Posterior vena cava (tissue), 2 donors: ENCODE measurements around the gene TSPAN6. TPM values are rescaled to one million over a fixed set of nuclear protein-coding genes. Genes with fewer than 3 reads are reported as not detected.
A peak's percentile ranks its signal among the peaks of the same experiment; 100 is the strongest.

Experiments
- DNase-seq: peaks from one replicate; pipeline ENCODE4 v3.0.0-alpha.2; 2020; ENCODE audit warnings: low spot score
- intact Hi-C, 2 donors: fragments of 100-400 bp; cut with DNase I; formaldehyde crosslinking; loops; one replicate each; pipeline versions ENCODE4 v1.14.1 to v1.14.2; 2022 to 2023
- long read RNA-seq, 2 donors: library from polyadenylated mRNA; unstranded; transcript quantifications; one replicate each; pipeline ENCODE4 v2.0.0, GENCODE V29; 2020 to 2021
- total RNA-seq, 2 donors: library from RNA; stranded (reverse); fragmentation: NEBNext Ultra II Directional; extraction: Animal tissue kit (Norgen Biotek cat#: 25700); gene quantifications; one replicate each; pipeline ENCODE4 v1.2.1, GENCODE V29; 2021
- donor health status: DM: yes; HTN: yes; CAD: no.
- donor health status: DM: yes; HTN: yes; CAD: no.

TSPAN6 gene, protein sequence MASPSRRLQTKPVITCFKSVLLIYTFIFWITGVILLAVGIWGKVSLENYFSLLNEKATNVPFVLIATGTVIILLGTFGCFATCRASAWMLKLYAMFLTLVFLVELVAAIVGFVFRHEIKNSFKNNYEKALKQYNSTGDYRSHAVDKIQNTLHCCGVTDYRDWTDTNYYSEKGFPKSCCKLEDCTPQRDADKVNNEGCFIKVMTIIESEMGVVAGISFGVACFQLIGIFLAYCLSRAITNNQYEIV
- 10 to 100 TPM in 1 of 2 donors, 1 to 10 TPM in 1; 7.8 to 11.1 TPM for total RNA-seq
- long read RNA-seq, donor 1, transcript TSPAN6-201 (8 exons, 2,206 nt): major isoform, 6 of 6 reads
- long read RNA-seq, donor 1, partial matches to known transcripts: 0 of 6 reads
- long read RNA-seq, donor 1, other reads (novel, unspliced or antisense): 0 of 6 reads
- long read RNA-seq, donor 2, transcript TSPAN6-201 (8 exons, 2,206 nt): major isoform, 22 of 29 reads
- long read RNA-seq, donor 2, partial matches to known transcripts: 2 of 29 reads
- long read RNA-seq, donor 2, other reads (novel, unspliced or antisense): 5 of 29 reads

DNA sequence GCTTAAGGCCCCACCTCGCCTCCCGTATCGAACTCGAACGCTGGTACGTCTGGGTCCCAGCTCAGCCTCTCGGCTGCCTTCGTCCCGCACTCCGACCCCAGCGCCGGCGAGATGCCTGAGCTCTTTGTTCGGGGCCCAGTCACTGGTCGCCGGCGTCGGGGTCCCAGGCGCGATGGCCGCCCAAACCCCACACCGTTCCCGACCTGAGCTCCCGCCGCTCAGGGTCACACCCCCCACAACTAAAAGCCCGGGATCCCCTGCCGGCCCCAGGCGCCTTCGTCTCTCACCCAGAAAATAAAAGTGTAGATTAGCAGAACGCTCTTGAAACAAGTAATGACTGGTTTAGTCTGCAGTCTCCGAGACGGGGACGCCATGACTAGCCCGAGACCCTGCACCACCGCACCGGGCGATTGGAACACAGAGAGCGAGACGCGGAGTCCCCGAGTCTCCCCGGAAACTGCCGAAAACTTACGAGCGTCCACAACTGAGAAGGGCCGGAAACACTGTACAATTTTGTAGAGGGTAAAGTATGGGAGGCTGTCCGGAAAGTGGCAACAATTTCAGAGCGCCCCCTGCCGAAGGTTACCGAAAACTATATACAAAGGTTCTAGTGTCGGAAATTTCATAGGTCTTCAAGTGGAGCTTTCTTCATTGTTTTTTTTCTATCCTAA lies at the start of gene TSPAN6:
Gene TSPAN6 (minus strand): TSS at position 486 of the 671 bp plus-strand sequence. CDS start 112 bp downstream, at position 374.
- DNase-seq: peak; percentile 90
- intact Hi-C loops: no loop called here

DNA sequence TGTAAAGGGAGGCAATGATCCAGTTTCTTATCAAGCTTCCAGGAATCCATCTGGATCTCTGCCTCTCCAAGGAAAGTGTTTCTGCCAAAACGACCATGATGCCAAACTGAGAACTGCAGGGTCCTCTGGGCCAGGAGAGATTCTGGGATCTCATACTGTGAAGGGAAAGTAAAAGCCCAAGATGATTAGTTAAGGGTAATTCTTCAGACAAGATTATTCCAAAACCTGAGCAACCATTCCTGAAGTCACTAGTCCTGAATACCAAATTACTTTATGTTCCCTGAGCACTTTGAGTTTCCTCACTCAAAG lies 49.3 kb upstream of the TSPAN6 start:
- intact Hi-C loops: no loop called here
- no peak for DNase-seq

DNA sequence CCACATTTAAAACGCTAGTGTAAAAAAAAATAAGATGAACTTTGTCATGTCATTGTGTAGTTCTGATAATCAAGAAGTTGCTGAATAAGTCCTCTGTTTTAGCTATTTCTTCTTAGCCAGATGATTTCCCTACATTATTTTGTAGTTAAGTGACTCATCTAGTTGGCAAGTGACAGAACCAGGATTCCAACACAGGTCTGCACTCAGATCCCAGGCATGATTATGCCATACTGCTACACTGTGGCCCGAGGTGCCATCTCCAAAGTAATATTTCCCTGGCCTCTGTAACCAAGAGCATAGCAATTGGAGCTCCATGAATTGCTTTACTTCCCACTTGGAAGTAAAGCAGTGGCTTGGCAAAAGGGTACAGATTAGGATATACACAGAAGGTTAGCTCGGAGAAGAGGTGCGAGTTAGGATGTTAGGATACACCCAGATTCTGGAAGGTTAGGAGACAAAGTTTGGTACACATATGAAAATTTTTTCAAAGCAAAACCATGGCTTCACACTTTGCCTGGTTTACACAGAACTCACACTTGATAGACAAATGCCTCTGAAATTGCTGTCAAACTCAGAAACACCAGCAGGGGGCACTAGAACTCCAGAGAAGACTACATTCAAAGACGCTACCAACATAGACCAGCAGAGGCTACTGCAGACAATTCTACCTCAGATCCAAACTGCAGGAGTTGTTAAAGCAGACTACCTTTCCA lies 48.8 kb upstream of the TSPAN6 start:
- DNase-seq: no peak
- intact Hi-C loops: no loop called here

DNA sequence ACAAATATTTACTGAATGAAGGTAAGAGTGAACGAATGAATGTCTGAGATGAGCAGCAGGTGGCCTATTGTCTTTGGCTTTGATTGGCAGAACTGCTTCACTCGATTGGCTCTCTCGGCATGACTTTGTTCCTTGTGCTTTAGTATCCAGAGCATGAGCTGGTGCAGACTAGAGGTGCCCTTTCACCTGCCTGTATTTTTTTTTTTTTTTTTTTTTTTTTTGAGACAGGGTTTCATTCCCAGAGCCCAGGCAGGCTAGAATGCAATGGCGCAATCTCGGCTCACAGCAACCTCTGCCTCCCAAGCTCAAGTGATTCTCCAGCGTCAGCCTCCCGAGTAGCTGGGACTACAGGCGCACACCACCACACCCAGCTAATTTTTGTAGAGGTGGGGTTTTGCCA lies 46.3 kb upstream of the TSPAN6 start:
- intact Hi-C loops: loop anchor here in 1 of 2 donors (5.0 kb wide), 1 partner anchor 84 kb away; no protein-coding TSS in a partner anchor

DNA sequence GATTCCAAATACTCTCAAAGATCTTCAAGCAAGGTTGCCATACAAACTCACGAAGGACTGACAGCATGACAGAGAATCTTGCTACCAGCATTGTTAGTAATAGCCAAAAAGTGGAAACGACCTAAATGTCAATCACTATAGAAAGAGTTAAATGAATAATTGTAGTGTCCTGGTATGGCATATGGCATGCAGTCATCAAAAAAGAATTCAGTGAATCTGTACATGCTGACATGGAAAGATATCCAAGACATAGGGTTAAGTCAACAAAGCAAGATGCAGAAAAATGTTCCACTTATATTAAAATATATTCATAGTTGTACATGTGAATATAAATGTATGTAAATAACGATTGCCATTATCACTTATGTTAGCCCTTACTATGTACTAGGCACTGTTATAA lies 45.0 kb upstream of the TSPAN6 start:
- DNase-seq: no peak
- intact Hi-C loops: loop anchor here in 1 of 2 donors (5.0 kb wide), 1 partner anchor 86 kb away; no protein-coding TSS in a partner anchor

More for the DNA sequence above, 46.3 kb upstream of the TSPAN6 start:
- no peak for DNase-seq

DNA sequence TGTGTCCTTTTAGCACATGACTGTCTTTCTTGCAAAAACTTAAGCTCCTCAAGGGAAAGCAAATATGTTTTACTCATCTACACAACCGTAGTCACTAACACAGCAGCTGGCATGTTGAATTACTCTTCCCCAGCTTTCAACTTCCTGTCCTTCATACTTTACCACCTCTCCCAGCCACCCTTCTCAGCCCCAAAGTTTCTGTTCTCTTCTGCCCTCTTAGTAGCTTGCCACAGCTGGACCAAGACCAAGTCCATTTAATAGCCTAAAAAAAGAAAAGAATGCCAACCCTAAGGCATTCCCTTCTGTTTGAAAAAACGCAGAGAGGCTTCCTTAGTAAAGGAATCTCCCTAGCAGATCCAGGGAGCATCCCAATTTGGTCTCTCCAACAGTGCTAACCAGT lies 44.1 kb upstream of the TSPAN6 start:
- DNase-seq: no peak
- intact Hi-C loops: loop anchor here in 1 of 2 donors (5.0 kb wide), 1 partner anchor 87 kb away; no protein-coding TSS in a partner anchor

DNA sequence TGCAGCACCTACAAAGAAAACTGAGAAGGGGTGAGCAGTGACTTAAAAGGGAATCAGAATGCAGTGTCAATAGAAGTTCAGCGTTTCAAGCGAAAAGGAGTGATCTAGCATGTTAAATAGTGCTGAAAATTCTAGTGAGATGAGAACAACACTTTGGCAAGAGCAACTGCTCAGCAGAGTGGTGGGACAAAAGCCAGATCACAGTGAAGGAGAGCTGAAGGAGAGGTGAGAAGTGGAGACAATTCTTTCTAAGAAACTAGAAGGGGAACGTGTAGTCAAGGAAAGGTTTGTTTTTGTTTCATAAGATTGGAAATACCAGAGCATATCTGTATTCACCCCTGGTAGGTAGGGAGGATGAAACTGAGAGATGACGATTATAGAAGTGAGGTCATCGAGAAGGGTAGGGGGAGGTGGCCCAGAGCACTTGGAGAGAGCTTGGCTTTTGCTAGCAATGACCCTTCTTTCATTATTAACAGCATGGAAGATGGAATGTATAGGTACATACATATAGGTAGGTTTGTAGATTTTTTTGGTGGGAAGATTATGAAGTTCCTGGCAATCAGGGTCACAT lies 41.1 kb upstream of the TSPAN6 start:
- DNase-seq: no peak
- intact Hi-C loops: no loop called here

DNA sequence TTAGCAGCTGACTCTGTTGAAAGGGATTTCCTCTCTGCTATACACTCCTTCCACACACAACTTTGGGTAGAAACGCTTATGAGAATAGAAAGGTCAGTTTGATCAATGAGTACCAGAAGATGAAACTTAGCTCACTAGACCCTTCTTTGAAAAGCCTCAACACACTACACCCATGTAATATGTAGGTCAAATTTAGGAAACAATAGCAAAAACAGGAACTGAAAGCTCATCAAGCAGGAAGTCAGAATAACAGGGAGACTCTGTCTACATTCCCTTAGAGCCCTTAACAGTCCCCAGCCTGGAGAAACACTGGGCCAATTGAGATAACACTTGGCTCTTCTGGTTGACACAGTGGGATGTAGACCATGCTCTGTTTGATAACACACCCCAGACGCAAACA lies 38.1 kb upstream of the TSPAN6 start:
- intact Hi-C loops: no loop called here
- no peak for DNase-seq

DNA sequence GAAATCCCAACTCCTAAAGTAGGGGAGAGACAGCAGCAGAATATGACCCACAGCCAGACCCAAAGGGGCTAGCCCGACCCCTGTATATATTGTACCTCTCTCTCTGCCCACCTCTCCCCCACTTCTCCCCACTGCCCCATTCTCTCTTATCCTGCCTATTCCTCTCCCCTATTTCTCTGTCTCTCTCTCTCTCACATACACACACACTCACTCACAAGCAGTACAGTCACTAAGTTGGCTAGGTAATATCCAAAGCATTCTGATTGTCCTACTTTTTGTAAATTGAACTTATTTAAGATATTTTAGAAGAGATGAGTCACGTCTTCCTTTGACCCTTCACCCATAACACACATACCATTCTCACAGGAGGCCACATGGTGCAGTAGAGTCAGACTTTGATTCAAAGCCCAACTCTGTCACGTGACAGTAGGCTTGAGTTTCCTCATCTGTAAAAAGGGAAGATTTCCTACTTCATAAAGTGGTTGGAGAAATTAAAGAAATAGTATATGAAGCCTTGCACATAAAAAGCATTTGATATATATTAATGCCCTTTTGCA lies 36.9 kb upstream of the TSPAN6 start:
- no peak for DNase-seq
- intact Hi-C loops: no loop called here

DNA sequence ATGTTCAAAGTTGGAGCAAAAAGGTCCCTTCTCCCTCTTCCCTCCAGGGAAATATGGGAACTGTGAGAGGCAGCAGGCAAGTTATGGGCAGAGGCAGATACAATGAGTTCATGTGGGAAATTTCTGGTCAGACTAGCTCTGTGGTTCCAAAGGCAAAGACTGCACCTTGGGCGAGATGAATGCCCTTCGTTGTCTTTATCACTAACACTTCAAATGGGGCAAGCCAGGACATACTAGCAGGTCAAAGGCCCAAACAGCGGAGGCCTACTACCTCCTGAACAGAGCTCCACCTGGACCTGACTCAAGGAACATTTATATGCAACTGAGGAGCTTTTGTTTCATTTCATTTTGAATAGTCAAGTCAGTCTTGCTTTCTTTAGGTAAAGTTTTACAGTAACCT lies 36.4 kb upstream of the TSPAN6 start:
- no peak for DNase-seq
- intact Hi-C loops: no loop called here

DNA sequence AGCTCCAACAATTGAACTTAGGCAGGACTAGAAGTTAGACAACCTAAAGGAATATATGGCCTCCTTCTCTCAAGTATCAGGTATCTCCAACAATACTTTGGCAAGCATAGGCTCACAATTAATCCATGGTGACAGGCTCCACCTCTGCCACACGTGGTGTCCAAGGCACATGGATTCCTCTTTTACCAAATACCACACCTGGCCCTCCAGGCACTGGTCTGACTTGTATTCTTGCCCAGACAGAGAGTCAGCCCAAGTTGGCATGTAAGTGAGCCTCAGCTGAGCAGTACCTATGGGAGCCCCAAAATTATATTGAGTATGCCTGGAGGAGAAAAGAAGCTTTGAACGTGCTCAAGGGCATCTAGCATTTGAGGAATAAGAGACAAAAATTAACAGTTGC lies 27.0 kb upstream of the TSPAN6 start:
- no peak for DNase-seq
- intact Hi-C loops: no loop called here

DNA sequence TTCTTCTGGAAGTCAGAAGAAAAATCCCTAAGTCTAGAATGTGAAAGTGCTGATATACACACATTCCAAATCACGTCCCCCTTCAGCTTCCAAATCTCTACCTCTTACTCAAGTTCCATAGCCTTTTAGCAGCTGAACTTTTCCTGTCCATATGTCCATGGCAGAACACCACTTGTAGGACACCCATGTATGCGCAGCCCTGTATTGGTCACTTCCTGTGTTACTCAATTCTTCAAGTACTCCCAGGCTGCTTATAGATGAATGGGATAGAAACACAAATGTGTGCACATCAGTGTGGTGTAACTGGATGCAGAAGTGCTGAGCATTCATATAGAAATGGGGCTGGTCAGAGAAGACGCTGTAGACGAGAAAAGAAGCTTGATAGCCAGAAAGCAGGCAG lies 26.2 kb upstream of the TSPAN6 start:
- intact Hi-C loops: no loop called here
- no peak for DNase-seq

DNA sequence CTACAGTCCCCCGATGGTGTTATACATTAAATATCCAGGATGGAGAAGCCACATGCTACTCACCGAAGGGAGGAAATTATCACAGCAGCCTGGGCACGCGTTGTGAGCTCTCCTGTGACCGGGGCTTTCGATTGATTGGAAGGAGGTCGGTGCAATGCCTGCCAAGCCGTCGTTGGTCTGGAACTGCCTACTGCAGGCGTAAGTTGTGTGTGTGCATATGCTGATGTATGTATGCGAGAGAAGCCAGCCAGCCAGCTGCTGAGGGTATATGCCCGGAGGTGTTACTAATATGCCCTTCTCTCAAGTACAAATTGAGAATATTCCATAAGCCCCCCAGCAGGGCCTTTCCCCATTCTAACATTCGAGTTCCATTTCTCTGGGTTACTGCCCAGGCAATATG lies 25.6 kb upstream of the TSPAN6 start:
- intact Hi-C loops: no loop called here
- DNase-seq: no peak

DNA sequence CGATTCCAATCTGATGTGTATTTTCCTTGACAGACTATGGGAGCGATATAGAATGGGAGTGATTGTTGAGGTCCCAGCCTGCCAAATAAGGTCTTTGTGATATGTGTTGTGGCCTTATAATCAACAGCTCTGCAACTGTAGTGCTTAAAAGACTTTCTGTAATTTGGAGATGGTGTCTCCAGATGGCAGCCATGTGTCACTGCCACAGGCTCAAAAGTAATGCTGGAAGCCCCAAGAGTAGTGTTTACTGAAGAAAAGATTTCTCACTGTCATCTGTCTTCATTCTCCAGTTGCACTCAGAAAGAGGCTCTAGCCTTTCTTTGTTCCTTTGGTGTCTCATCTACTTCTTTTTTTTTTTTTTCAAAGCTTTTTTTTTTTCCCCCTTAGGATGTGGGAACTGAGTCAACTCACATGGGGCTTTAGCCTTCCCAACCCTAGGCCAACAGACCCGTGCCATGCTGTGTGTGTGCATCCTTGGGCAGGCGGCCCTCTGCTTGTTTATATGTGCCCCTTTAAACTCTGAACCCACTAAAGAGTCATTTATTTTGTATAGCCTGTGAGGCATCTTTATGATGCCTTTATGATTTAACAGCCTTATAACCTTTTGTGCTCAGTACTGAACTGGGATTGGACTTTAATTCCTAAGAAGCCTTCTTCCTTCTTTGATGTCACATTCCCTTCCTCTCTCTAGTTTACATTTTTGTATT lies 23.0 kb upstream of the TSPAN6 start:
- no peak for DNase-seq

DNA sequence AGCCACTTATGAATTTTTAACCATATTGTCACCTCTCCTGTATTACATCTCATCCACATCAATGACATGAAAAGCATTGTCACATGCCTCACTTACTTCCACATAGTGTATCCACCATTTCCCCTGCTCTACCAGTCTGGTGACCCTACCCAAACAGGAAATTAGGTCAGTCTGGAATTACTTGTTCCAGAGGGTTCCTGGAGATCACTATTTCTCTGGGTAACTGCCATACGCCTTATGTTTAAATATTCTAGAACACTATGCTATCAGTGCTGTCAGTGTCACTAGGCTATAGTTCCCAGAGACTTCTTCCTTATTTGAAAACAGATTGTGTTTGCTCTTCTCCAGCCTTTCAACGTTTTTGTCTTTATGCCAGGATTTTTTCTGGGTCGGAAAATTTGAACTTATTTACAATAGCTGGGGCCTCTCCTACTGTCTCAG lies 22.4 kb upstream of the TSPAN6 start:
- DNase-seq: no peak

More for the DNA sequence above, 23.0 kb upstream of the TSPAN6 start:
- intact Hi-C loops: no loop called here

DNA sequence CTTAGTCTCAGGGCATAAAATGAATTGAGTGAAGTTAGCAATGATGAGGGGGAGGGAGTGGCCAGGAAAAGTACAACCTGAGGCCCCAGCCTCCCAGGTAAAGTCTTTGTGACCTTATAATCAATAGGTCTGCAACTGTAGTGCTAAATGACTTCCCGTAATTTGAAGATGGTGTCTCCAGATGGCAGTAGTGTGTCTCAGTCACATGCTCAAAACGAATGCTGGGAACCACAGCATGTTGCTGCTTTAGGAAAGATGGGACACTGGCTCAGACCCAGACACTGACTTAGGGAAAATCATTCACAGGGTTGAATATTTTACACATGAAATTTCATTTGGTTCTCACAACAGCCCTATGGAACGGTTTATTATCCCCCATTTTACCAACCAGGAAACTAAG lies 17.7 kb upstream of the TSPAN6 start:
- DNase-seq: no peak
- intact Hi-C loops: no loop called here

More for the DNA sequence above, 22.4 kb upstream of the TSPAN6 start:
- intact Hi-C loops: no loop called here

DNA sequence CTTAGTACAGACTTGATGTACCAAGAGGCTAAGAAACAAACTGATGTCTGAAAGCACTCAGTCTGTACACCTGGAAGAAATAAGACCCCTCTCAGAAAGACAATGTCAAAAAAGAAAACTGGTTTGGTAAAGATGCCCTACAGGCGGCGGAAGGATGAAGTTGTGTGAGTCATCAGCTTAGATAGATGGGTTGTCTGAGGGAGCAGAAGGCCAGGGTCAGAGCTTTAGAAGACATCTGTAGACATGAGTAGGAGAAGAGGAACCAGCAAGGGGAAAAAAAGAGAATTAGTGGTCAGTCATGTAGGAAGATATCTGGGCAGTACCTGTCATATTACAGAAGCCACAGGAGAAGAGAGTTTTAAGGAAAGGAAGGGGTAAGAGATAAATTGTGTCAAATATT lies 15.7 kb upstream of the TSPAN6 start:
- intact Hi-C loops: no loop called here
- no peak for DNase-seq

DNA sequence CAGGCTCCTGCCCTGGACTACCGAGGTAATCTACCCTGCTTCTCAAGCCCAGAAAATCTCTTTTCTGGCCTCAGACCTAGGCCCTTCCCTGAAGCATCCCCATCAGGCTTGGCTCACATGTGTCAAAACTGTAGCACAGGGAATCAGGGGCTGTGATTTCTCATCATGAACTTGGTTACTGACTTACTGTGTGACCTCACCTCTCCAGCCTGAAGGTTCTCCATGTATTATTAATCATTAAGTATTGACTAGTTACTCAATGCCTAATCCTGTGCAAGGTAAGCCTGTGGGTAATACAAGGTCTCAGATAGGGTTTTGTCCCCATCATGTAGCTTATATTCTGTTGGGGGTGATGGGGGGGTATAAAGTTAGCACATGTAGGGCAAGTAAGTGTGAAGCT lies 14.2 kb upstream of the TSPAN6 start:
- DNase-seq: no peak
- intact Hi-C loops: no loop called here
